IPS-NIHi7 (cell line): ENCODE measurements around the gene DHH.
"Not testable (repeated sequence)": the region's sequence is repeated elsewhere in the genome, so short reads cannot be mapped to it uniquely, and the experiment has no call there.

Source experiments
- DNase-seq: peaks from one replicate; pipeline ENCODE4 v3.0.0; 2012; ENCODE audit warnings: mixed read lengths; ENCODE audit errors: extremely low spot score

DHH gene

GRCh38 chr12:49070971-49071370 lies 23.6 kb downstream of the DHH start:
- DNase-seq, result no peak

DNA sequence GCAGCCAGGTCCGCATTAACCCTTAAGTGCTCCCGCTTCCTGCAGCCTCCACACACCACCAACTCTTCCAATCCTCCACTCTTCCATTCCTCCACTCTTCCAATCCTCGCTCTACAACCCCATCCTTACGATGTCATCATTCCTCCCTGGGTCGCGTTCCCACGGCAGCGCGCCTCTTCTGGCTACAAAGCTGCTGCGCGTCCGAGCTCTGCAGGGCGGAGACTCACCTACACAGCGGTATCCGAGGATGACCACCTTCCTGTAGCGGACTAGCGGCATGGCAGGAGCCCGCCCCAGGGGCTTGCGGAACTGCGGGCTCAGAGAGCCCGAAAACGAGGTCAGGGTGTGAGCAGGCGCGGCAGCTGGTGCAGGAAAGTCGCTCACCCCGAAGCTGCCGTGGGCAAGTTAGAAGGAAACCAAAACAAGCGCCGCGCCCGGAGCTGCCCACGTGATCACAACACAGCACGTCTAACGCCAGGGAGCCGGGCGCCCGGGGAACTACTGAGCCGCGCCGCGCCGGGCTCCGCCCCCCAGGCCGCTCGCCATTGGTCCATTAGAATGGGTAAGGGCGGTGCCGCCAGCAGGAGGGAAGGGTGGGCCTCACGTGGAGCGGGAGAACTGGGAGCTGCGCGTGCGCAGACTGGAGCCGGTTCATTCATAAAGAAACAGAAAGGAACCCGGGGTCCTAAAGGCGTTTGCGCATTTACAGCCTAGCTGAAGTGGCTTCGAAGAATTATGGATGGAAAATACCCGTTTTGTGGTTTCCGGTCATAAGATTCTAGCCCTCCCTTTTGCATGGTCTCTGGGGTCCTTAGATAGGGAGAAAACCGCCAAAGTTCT lies 24.9 kb downstream of the DHH start, which contains the start of gene RHEBL1:
Gene RHEBL1, minus strand, starts transcription at position 473 of the 840 bp plus-strand sequence. Its CDS starts 194 bp downstream, at position 279.
- DNase-seq, result peak; percentile 96

DNA sequence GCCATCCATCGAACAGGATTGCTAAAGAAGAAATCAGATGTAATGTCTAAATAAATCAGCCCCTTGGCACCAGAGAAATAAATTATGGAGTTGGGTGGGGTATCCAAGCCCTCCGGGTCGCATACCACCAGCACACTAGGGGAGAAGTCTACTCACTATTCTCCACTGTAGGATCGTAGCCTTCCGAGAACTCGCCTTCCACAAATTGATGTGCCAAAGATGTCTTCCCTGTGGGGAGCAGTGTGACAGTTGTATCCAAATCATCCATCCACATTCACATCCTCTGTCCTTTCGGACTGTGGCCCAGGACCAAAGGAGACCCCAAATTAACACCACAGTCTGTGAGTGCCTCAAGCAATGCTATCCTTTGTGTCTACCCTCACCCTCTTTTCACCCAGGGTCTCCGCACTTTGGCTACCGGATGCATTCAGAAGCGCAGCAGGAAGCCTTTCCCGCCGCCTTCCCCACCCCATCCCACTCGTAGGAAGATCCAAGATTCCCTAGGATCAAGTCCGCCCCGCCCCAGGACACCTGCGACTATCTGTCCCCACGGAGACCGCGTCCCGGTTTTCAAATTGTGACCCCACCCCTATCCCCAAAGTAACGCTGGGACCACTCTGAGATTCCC lies 25.6 kb downstream of the DHH start:
- no peak for DNase-seq

GRCh38 chr12:49066120-49066519 lies 28.5 kb downstream of the DHH start:
- DNase-seq, result no peak

DNA sequence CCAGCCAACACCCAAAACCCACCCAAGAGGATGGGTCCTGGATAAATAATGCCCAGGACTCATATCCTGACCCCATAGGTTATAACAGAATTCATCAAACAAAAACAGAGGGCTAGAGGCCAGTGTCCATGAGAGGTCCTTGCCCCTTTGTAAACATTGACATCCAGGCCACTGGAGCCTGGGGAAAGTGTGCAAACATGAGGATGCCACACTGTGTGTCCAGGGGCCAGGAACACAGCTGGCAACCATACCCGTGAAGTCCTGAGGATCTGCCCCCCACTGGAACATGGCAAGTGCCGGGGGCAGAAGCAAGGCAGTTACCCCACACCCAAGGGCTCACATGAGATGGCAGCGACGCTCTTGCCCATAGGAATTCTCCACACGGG lies 29.8 kb downstream of the DHH start:
- no peak for DNase-seq

DNA sequence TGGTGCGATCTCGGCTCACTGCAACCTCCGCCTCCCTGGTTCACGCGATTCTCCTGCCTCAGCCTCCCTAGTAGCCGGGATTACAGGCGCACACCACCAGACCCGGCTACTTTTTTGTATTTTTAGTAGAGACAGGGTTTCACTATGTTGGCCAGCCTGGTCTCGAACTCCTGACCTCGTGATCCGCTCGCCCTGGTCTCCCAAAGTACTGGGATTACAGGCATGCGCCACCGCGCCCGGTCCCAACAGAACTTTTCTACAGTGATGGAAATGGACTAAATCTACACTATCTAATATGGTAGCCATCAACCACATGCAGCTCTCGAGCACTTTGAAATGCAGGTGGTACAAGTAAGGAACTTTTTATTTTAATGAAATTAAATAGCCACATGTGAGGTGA lies 32.7 kb downstream of the DHH start:
- DNase-seq, result not testable (repeated sequence)

DNA sequence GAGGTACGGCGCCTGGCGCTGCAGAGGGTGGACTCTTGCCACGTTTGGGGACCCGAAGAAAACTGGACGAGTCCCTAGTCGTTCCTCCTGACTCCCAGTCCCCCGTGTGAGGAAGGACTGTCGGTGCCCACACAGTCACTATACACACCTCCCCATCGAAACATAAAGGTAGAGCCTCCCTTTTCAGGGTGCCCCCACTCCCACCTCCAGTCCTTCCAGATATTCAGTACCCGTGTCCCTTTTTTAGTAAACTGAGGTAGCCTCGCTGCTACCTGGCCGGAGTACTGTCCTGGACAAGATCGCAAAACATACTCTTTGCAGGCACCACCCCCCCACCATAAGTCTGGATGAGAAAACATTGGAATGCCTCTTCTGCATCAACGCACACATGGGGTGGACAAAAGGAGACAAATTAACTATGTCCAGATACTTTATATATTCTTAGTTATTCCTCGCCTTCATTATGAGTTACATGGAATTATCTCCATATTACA lies 33.4 kb downstream of the DHH start:
- DNase-seq, result no peak

- peak; percentile 95 for DNase-seq
Measured at GRCh38 chr12:49060237-49061156, 34.1 kb downstream of the DHH start, which contains the start of gene KMT2D. Gene KMT2D, minus strand, starts transcription at chr12:49060794. Its CDS starts 5,470 bp downstream, at chr12:49055324.

DNA sequence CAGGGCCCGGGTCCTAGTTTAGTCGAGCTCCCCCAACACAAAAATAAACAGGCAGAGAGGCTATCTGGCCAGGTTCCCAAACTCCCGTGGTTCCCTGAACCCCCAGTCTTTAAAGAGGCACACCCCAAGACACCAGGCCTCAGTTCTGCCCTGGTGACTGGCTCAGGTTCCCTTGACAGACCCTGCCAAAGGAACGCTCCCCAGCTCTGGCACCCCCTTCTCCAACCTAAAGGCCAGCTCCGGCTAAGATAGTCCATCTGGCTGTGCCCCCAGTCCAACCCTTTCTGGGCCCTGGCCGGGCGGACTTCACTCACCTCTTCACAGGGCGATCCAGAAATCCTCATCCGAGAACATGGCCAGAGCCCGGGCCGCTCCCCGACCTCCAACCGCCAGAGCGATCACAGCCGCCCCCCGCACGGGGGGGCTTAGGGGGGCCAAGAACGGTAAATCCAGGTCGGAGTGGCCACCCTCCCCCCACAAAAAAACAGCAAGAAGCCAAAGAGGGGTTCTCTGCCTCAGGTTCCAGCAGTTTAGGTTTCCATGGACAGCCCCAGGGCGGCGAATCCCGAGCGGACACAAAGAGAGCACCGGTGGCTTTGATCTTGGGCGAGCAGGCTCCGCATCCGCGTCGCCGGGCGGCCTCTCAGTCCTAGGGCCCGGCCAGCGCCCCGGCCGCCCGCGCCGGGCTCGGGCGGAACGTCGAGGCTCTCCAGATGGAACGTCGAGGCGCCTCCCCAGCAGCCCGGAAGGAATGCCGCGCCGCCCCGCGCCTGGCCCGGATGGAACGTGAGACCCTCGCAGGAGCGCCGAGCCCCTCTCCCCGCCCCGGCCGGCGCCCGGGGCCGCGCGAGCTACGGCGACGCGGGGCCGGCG lies 35.1 kb downstream of the DHH start:
- DNase-seq, result peak; percentile 56

- no peak for DNase-seq
Measured at GRCh38 chr12:49059045-49059298, 35.6 kb downstream of the DHH start.

GRCh38 chr12:49058366-49059044 lies 36.1 kb downstream of the DHH start:
- DNase-seq, result no peak

DNA sequence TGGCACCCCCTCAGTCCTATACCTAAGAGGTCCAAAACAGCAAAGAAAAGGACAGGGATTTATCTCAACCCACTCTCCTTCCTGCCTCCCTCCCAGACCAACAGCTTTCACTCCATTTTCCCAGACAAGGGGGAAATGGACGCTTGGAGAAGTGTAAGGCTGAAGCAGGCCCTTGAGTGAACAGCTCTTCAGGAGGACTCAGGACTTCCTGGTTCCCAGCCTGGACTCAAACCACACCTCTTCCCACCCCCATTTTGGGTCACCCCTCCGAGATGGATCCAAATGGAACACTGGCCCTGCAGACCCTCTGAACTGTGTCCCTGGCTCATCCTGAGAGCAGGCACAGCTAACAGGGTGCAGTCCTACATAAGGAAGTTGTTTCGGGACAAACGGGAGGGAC lies 36.7 kb downstream of the DHH start:
- DNase-seq, result no peak

- DNase-seq, result peak; percentile 78
Measured at GRCh38 chr12:49055978-49056754, 38.4 kb downstream of the DHH start.

DNA sequence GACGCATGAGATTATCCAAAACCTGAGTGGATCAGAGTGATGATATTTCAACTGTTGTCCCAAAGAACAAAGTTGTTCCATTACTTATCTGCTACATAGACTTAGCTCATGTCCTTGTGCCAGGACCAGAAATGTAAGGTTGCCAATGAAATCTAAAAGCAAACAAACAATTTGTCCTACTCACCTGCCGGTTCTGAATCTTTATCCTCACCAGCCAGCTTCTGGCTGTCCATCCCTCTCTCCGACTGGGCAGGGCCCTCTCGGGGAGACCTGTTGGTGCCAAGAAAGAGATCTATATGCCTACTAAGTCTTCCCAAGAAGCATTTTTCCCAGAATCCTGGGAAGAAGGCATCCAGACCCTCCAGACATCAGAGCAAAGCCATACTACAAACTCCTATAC lies 39.5 kb downstream of the DHH start:
- DNase-seq, result no peak

- DNase-seq, result no peak
Measured at GRCh38 chr12:49054524-49054923, 40.1 kb downstream of the DHH start.

DNA sequence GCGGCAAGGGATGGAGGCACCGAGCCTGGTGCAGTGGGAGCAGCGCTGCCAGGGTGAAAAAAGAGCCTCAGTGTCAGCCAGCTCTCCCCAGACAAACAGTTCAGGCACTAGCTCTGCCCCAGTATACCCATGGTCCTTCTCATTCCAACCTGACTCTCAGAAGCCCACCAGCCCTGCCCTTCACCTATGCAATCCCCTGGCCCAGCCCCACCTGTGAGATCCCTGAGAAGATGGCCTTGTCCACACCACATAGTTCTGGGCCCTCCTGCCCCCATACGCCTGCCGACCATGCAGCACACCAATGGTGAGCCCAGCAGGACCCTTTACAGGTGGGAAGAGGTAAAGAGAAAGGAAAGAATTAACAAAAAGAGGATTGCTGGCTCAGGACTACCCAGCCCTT lies 40.5 kb downstream of the DHH start:
- no peak for DNase-seq

- no peak for DNase-seq
Measured at GRCh38 chr12:49052451-49053208, 42.0 kb downstream of the DHH start.

GRCh38 chr12:49051777-49052438 lies 42.7 kb downstream of the DHH start:
- no peak for DNase-seq

- DNase-seq, result no peak
Measured at GRCh38 chr12:49051373-49051764, 43.2 kb downstream of the DHH start.
